GM12892 (cell line): ENCODE measurements around the gene BFSP2.

Experiments
- POLR2A ChIP-seq: IDR thresholded peaks from 2 replicates; pipeline ENCODE4 v1.6.1; 2011; ENCODE audit warnings: low read depth, low read length, control low read depth
- POLR2AphosphoS5 ChIP-seq: IDR thresholded peaks from 2 replicates; pipeline ENCODE4 v1.6.1; 2011; ENCODE audit warnings: low read depth, low read length, control low read depth

DNA sequence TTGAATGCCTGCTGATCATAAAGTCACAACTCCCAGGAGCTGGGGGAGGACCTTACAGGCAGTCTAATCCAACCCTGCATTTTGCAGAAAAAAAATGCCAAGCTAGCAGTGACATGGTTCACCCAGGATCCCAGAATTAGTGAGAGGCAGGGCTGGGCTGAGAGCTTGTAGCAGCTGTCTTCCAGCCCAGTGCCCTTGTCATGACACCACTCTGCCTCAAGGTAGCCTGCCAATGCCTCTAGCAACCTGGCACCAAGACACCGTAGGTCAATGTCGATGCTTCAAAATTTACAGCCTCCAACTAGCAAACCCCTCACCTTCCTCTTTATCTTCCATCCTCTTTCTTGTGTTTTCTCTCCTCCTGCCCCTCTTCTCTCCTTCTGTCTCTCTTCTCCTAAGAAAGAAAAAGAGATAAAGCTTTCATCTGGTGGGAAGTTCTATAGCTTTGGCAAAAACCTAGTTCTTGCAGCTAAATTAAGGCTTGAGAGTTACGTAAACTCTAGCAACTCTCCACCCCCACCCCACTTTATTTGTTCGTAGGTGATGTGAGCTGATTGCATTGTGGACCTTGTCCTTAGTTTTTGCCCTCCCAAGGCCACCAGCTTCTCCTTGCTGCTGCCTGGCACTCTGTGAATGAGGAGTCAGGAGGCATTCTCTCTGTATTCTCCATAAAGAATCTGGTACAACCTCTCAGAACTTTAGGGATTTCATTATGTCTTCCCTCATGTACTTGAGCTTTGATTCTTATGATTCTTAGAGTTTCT, 18.3 kb upstream of the BFSP2 start:
- TF ChIP-seq POLR2AphosphoS5, result no peak
- TF ChIP-seq POLR2A, result no peak
